ENCODE data around the gene VNN1. TPM values are rescaled to one million over a fixed set of nuclear protein-coding genes. Genes with fewer than 3 reads are reported as not detected.
"Not testable (repeated sequence)": the region's sequence is repeated elsewhere in the genome, so short reads cannot be mapped to it uniquely, and the experiment has no call there.

VNN1 gene
- total RNA-seq, 1 donor from 2014 or later: under 0.01 TPM

- H3K4me3 ChIP-seq (ENCODE audit: low read depth, low read length): no peak overlapping the region
- TF ChIP-seq CTCF (conservative IDR thresholded peaks at IDR 0.05; ENCODE audit: low read depth, low read length): no peak
- peak; percentile 90 for DNase-seq (ENCODE audit: low read depth)
Observed at GRCh38 chr6:132712366-132712765, 1.5 kb downstream of the VNN1 start.

- TF ChIP-seq CTCF (conservative IDR thresholded peaks at IDR 0.05; ENCODE audit: low read depth, low read length): no peak
- no peak overlapping the region for H3K4me3 ChIP-seq (ENCODE audit: low read depth, low read length)
- no peak for DNase-seq (ENCODE audit: low read depth)
Observed at GRCh38 chr6:132708771-132709170, 5.1 kb downstream of the VNN1 start.

- H3K4me3 ChIP-seq (ENCODE audit: low read depth, low read length): no peak overlapping the region
- TF ChIP-seq CTCF (conservative IDR thresholded peaks at IDR 0.05; ENCODE audit: low read depth, low read length): no peak
- no peak for DNase-seq (ENCODE audit: low read depth)
Observed at GRCh38 chr6:132708002-132708401, 5.9 kb downstream of the VNN1 start.

GRCh38 chr6:132706756-132707155, 7.1 kb downstream of the VNN1 start:
- H3K4me3 ChIP-seq (ENCODE audit: low read depth, low read length); DNase-seq (ENCODE audit: low read depth): not testable (repeated sequence)

GRCh38 chr6:132703936-132704335, 9.9 kb downstream of the VNN1 start:
- H3K4me3 ChIP-seq (ENCODE audit: low read depth, low read length): no peak overlapping the region
- TF ChIP-seq CTCF (conservative IDR thresholded peaks at IDR 0.05; ENCODE audit: low read depth, low read length): no peak
- DNase-seq (ENCODE audit: low read depth): no peak

DNA sequence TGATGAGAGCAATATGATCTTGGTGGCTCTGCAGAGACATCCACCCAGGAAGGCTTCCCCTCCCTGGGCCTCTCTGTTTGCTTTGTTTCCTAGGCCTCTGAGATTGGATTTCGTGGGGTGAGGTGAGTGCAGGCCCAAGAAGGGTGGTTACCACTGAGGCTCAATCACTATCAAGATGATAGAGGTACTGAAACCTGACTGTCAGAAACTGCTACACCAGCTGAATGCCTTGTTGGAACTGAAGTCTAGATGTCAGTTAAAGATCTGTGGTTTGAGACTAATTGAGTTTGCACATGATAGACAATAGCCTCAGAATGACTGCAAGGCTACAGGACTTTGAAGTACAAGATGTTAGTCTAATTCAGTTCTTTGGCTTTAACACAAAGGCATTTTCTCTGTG, 15.2 kb downstream of the VNN1 start:
- H3K4me3 ChIP-seq (ENCODE audit: low read depth, low read length): no peak overlapping the region
- no peak for TF ChIP-seq CTCF (conservative IDR thresholded peaks at IDR 0.05; ENCODE audit: low read depth, low read length)
- DNase-seq (ENCODE audit: low read depth): no peak

- DNase-seq (ENCODE audit: low read depth): no peak
- H3K4me3 ChIP-seq (ENCODE audit: low read depth, low read length): no peak overlapping the region
- no peak for TF ChIP-seq CTCF (conservative IDR thresholded peaks at IDR 0.05; ENCODE audit: low read depth, low read length)
Observed at GRCh38 chr6:132695773-132696172, 18.1 kb downstream of the VNN1 start.

DNA sequence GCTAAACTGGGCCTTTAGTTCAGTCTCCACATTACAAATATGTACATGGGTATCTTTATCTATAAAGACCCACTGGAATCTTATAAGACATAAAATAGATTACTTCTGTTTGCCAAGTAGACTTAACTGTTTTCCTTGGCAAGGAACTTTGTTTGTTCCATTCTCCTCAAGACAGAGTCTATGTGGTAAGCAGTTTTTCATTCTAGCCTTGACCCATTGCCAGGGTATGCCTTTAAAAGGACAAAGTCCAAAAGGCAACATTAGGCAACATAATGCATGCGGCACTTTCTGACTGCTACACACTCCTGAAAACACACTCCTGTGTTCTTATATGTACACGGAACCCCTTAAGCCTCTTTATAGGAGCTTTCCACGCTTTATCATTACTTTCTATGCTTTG, 20.4 kb downstream of the VNN1 start:
- DNase-seq (ENCODE audit: low read depth): no peak
- H3K4me3 ChIP-seq (ENCODE audit: low read depth, low read length): no peak overlapping the region
- no peak for TF ChIP-seq CTCF (conservative IDR thresholded peaks at IDR 0.05; ENCODE audit: low read depth, low read length)
